CD4-positive, alpha-beta T cell treated with Interleukin-1 beta for 1 hour (primary cell): ENCODE measurements around the gene TMEM138.
"Not testable (repeated sequence)": the region's sequence is repeated elsewhere in the genome, so short reads cannot be mapped to it uniquely, and the experiment has no call there.

Experiments used
- DNase-seq, 2 donors: peaks; one replicate each; pipeline ENCODE4 v3.0.0-alpha.2; 2020 to 2022

The TMEM138 gene

DNA sequence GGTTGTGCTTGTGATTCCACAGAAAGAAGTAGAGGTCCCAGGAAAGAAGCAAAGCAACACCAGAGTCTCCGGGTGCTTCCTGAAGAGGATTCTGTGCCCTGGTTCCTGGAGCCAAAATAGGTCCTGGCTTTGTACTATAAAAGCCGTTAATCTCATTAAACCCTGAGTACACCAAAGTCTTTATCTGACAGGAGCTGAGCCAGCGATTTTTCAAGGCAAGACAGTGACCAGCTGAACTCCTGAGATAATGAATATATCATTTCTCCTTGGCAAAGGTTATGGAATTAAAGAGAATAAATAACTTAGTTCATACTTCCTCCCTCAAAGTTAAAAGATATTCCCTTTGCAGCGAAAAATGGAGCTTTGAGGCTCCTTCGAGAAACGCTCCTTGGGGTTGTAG is 5.2 kb downstream of the TMEM138 start:
- no peak for DNase-seq

GRCh38 chr11:61368646-61369045 is 6.5 kb downstream of the TMEM138 start:
- DNase-seq = no peak

DNA sequence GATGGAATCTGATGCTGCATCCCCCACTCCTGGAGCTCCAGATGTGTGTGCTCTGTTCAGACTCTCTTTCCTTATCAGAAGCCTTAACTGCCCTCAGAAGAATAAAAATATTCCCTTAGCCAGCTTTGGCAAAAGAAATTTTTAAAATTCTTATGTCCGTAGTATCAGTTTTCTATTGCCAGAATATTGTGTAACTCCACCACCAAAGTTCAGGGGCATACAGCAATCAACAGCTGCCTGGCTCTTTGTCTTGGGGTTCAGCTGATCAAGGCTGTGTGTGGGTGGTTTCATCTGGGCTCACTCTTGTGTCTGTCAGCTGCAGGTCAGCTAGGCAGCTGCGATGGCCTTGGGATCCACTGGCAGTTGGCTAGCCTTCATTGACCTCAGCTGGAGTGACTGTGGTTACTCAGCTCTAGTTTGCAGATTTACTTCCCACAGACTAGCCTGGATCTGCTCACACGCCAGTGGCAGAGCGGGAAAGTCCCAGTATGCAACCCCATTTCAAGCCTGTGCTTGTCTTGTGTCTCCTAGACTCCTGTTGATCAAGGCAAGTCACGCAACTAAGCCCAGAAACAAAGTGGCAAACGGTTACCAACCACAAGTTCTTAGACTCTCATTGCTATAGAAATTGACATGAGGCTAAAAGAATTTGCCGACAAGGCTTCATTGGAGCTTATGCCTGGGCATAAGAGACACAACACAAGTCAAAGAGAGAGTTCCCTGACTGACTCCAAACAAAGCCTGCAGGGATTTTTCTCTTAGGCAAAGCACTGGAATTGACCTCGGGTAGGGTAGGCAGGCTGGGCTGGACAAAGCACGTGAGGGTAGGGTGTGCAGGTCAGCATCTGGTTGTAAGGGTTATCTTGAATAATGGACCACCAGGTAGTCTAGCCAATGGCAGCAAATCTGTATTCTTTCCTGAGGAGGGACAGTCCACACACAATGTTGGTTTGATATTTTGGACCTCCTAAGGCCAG is 7.5 kb downstream of the TMEM138 start:
- no peak for DNase-seq

GRCh38 chr11:61370349-61371005 is 8.3 kb downstream of the TMEM138 start:
- DNase-seq = no peak

DNA sequence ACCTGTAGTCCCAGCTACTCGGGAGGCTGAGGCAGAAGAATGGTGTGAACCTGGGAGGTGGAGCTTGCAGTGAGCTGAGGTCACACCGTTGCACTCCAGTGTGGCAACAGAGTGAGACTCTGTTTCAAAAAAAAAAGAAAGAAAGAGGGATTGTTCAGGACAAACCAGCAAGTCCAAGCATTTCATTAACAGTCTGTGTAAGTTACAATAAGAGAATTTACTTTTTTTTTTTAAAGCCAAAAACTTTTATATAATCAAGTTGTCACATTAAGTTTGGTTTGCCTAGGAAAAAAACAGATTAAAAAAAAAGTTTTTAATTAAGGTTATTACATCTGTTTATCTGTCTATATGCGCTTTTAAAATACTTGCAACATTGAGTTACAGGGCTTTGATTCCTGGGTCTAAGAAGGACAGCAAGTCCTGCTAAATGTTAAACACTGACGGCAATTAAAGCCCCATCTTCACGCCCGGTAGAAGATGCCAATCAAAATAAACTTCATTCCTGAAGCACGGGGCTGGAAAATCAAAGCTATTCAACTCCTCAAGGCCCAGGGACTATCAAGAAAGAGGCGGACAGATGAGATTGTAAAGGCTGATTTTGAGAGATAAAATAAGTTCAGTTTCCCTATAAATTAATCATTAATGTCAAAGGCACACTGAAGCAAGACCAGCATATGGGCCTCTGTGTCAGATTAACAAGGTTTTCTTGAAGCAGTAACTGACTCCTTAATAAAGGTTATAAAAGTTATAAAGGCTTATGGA is 10.7 kb downstream of the TMEM138 start:
- DNase-seq = no peak

- no peak for DNase-seq
These were observed 13.6 kb downstream of the TMEM138 start for GRCh38 chr11:61375761-61376108.

DNA sequence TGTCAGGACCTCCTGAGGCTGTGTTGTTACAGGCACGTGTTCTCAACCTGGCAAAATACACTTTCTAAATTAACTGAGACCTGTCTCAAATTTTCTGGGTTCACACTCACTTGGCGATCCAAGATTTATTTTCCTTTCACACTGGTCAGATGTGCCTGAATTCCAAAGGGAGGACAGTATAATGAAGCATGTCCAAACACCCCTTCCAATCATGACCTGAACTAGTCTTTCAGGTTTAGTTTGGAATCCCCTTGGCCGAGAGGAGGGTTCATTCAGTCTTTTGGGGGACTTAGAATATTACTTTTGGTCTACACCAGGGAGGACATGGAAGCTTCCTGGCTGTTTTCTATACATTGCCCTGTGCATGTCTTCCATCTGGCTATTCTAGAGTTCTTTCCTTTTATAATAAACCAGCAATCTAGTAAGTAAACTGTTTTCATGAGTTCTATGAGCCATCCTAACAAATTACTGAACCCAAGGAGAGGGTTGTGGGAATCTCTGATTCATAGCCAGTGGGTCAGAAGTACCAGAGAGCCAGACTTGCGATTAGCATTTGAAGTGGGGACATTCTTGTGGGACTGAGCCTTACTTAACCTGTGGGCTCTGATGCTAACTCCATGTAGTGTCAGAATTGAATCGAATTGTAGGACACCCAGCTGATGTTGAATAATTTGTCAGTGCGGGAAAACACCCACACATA is 15.4 kb downstream of the TMEM138 start:
- no peak for DNase-seq

- no peak for DNase-seq
These were observed 16.6 kb downstream of the TMEM138 start for GRCh38 chr11:61378713-61379313.

GRCh38 chr11:61380884-61381283 is 18.7 kb downstream of the TMEM138 start:
- no peak for DNase-seq

- not testable (repeated sequence) for DNase-seq
These were observed 21.7 kb downstream of the TMEM138 start for GRCh38 chr11:61383859-61384258.

DNA sequence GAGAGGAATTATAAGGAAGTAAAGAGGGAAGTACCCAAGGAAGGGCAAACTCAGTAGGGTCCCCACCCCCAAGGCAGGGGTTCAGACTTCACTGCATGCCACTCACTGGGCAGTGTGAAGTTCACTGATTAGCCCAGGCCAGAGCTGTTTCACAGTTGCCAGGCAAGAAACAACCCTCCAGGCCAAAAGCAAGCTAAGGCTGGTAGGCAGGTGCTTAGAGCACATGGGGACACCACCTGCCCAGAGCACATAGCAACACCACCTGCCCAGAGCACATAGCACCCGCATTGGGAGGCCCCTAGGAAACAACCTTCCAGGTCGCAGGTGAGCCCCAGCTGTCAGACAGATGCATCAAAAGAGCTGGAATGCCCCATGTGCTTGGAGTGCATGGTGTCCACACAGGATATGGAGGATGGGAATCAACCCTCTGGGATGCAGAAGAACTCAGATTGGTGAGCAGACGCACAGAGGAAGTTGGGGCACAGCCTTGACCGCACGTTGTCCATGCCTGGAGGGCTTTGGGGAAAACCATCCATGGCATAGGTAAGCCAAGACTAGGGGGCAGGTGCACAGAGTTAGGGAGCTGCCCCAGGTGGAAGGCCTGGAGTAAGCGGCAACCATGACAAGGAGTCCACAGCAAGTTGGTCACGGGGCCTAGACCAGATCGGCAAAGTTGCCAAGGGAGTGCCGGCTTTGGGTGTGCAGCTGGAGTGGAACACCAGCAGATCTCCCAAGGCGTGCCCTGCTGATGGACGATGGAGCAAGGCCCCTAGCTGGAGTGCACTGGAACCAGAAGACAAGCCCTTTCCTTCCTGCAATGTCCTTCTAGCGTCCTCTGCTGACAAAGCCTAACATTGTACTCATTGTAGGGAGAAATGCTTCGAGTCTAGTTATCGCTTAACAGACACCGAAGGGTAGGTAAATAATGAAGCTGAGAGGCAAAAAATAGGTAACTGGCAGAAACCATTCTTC is 22.4 kb downstream of the TMEM138 start:
- no peak for DNase-seq

- no peak for DNase-seq
These were observed 28.0 kb downstream of the TMEM138 start for GRCh38 chr11:61390161-61390560.

- DNase-seq = peak in 1 of 2 donors; percentile 29
These were observed 30.9 kb downstream of the TMEM138 start for GRCh38 chr11:61392981-61393595.

DNA sequence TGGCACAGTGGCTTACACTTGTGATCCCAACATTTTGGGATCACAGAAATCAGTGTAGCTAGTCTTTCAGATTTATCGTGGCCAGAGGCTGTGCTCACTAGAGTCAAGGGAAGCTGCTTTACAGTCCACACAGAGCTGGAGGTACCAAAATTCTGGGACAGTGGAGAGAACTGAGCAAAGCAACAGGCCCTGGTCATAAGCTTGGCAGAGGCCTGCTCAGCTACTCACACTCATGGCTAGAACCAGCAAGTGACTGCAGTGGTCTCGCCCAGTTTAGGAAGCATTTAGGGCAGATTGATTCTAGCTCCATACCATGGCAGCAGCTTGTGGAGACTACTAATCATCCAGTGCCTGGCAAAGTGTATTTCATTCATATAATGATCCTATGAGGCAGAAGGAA is 39.0 kb downstream of the TMEM138 start:
- DNase-seq = no peak

- no peak for DNase-seq
These were observed 39.4 kb downstream of the TMEM138 start for GRCh38 chr11:61401573-61401972.

- no peak for DNase-seq
These were observed 41.5 kb downstream of the TMEM138 start for GRCh38 chr11:61403658-61404057.

DNA sequence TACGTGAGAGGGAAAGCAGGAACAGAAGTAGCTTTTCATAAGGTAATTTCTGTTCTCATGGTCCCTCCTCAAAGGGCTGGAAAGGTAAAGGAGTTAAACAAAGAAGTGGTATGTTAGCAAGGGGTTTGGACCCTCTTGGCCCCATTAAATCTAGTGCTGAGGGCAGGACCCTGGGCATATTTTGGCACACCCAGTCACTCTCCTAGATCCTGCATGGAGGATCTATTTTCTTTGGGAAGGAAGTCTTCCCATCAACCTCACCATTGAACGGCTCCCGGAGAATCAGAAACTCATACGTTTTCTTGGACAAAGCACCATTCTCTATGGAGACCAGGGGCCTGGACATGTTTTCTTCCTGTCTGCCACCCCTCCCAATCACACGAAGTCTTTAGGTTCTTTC is 41.9 kb downstream of the TMEM138 start:
- DNase-seq = no peak

GRCh38 chr11:61404641-61405040 is 42.5 kb downstream of the TMEM138 start:
- DNase-seq = no peak

DNA sequence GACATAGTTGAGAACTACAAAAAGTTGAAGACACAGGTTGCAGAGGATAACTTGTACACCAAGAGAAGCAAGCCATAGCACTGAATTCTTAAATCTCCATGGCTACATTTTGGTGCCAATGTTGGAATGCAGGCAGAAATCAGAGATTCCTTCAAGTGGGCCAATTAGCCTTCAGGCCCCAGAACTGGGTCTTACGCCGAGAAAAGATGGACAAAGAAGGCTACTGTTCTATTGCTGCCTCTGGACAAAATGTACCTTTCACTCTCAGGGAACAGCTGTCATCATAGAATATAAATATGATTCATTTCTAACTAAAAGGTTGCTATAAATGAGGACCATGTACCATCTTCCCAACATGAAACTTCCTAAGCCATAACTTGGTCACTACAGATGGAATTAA is 43.9 kb downstream of the TMEM138 start:
- DNase-seq = no peak

DNA sequence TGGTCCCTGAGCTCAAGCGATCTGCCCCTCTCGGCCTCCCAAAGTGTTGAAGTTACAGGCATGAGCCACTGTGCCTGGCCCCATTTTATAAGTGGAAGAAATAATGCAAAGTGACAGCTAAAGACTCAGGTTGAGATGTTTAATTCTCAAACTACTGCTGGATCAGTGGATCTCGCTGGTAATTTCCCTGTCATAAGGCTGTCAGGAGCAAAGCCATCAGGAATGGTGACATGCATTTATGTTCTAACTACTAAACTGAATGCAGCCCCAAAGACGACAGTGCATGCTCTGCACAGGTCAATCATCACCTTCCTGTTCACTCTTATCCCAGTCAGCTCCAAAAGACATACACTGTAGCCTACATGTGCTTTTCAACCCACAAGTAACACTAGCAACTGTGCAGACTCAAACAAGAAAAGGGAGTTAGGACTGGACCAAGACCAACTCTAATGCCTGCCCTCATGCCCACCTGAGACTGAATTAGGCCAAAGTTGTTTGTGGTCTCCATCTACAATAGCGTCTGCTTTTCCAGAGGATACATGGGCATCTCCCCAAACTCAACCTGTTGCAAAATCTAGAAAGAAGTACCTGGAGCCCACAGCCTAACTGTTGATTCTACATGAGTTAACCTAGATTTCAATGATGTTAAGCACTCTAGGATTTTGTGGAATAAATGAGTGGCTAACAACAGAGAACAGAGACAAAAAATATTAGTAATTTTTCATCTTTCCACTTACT is 45.0 kb downstream of the TMEM138 start:
- no peak for DNase-seq
